K562 (cell line): ENCODE results near the gene PPM1H. TPM values are rescaled to one million over a fixed set of nuclear protein-coding genes. Genes with fewer than 3 reads are reported as not detected.

Experiments
- ATAC-seq: fragments of 200-7000 bp; cut with Tn5 transposase; 3 replicates; pipeline ENCODE4 v1.9.1; 2020; ENCODE audit warnings: moderate library complexity
- BruUV-seq: library from RNA; stranded (reverse); fragments of 400-500 nt; replicated peaks from 2 replicates; lab custom pipeline; 2021; lab: Mats Ljungman, UMichigan
- CTCF ChIA-PET: fragments of 300-600 bp; formaldehyde crosslinking; extraction: SDS; loops from one replicate; lab custom pipeline; 2021; ENCODE audit warnings: low intra/inter-chr PET ratio; lab: Yijun Ruan, JAX
- POLR2A ChIA-PET: fragments of 300-600, 350-650 bp; sonication (Branson Sonifier 250); formaldehyde crosslinking; extraction: SDS; loops from one replicate; lab custom pipeline; 2021; ENCODE audit warnings: antibody characterized with exemption, inconsistent platforms; lab: Yijun Ruan, JAX
- DNase-seq, 4 experiments: peaks; one replicate each; pipeline versions ENCODE4 v3.0.0 to v3.0.0-alpha.2; 2011 to 2018; ENCODE audit warnings: low spot score in 3 of 4, mixed read lengths in 3 of 4; ENCODE audit errors: extremely low read depth in 1 of 4
- FAIRE-seq: peaks from 2 replicates; lab custom pipeline; 2011; peaks lifted over from hg19 to GRCh38; lab: Jason Lieb, UNC
- H2AFZ ChIP-seq: 2 replicates; pipeline ENCODE4 v1.6.0; 2011; ENCODE audit warnings: low read depth, low read length, control low read depth, inconsistent platforms
- H3K27ac ChIP-seq: fragments of 200-600 bp; 3 replicates; pipeline ENCODE4 v1.8.0; 2011; ENCODE audit warnings: low read depth, mild to moderate bottlenecking, control low read depth, inconsistent platforms, low read length, moderate library complexity, mixed read lengths; ENCODE audit errors: extremely low read depth
- H3K27me3 ChIP-seq, 2 experiments: fragments of 300-600 bp in 1 of 2; 2 replicates in 1 of 2; 3 replicates in 1 of 2; pipeline versions ENCODE4 v1.6.0 to v1.8.0; 2011; ENCODE audit warnings: inconsistent platforms in 2 of 2, low read length in 2 of 2, mild to moderate bottlenecking in 1 of 2, mixed read lengths in 1 of 2, moderate library complexity in 1 of 2; ENCODE audit not compliant: control insufficient read depth in 2 of 2, insufficient read depth in 2 of 2
- H3K36me3 ChIP-seq: fragments of 300-600 bp; 3 replicates; pipeline ENCODE4 v1.8.0; 2011; ENCODE audit warnings: mild to moderate bottlenecking, low read length, inconsistent platforms; ENCODE audit not compliant: control insufficient read depth, insufficient read depth
- H3K4me1 ChIP-seq, 2 experiments: fragments of 200-600 bp in 1 of 2; replicated peaks in 1 of 2; 2 replicates in 1 of 2; 3 replicates in 1 of 2; pipeline versions ENCODE4 v1.5.1 to v1.8.0; 2011; ENCODE audit warnings: inconsistent platforms in 2 of 2, low read length in 2 of 2, mild to moderate bottlenecking in 1 of 2, mixed read lengths in 1 of 2, moderate library complexity in 1 of 2; ENCODE audit not compliant: control insufficient read depth in 2 of 2, insufficient read depth in 2 of 2
- H3K4me2 ChIP-seq: 2 replicates; pipeline ENCODE4 v1.6.1; 2011; ENCODE audit warnings: low read length, control low read depth, inconsistent platforms, mixed read lengths; ENCODE audit not compliant: insufficient read depth
- H3K4me3 ChIP-seq: fragments of 200-600 bp; sonication (generic), shearing (Covaris generic); 2 replicates; pipeline ENCODE4 v1.5.1; 2016; ENCODE audit warnings: control low read depth, inconsistent platforms
- H3K79me2 ChIP-seq: fragments of 200-600 bp; 3 replicates; pipeline ENCODE4 v1.8.0; 2011; ENCODE audit warnings: low read length, inconsistent platforms; ENCODE audit not compliant: control insufficient read depth, insufficient read depth
- H3K9ac ChIP-seq, 2 experiments: 2 replicates each; pipeline versions ENCODE4 v1.6.0 to v1.6.1; 2011; ENCODE audit warnings: low read depth in 2 of 2, low read length in 2 of 2, control low read depth in 1 of 2, inconsistent platforms in 1 of 2, mild to moderate bottlenecking in 1 of 2, mixed read lengths in 1 of 2; ENCODE audit not compliant: insufficient read depth in 1 of 2
- H3K9me1 ChIP-seq: one replicate; pipeline ENCODE4 v1.6.0; 2011; ENCODE audit warnings: inconsistent platforms, mild to moderate bottlenecking, low read length, moderate library complexity; ENCODE audit not compliant: control insufficient read depth, insufficient read depth
- H3K9me3 ChIP-seq: replicated peaks from 2 replicates; pipeline ENCODE4 v1.5.1; 2011; ENCODE audit warnings: low read depth, low read length, inconsistent platforms; ENCODE audit not compliant: control insufficient read depth, insufficient read depth
- H4K20me1 ChIP-seq: replicated peaks from 2 replicates; pipeline ENCODE4 v1.6.1; 2011; ENCODE audit warnings: low read length, inconsistent platforms, mixed read lengths; ENCODE audit not compliant: control insufficient read depth, insufficient read depth
- BCOR ChIP-seq: fragments of 450-650 bp; IDR thresholded peaks from 2 replicates; pipeline ENCODE4 v1.6.1; 2016
- CCAR2 ChIP-seq: fragments of 200-400 bp; formaldehyde crosslinking; IDR thresholded peaks from 2 replicates; pipeline ENCODE4 v1.6.1; 2017; ENCODE audit warnings: mild to moderate bottlenecking, low read depth, low read length
- ETV1 ChIP-seq: fragments of 450-650 bp; conservative IDR thresholded peaks from 2 replicates; pipeline ENCODE4 v1.6.1; 2016; ENCODE audit warnings: missing genetic modification characterization, control low read depth, low read depth, missing compliant biosample characterization
- HCFC1 ChIP-seq: IDR thresholded peaks from 2 replicates; pipeline ENCODE4 v1.6.1; 2012; ENCODE audit warnings: low read depth, low read length, improper control_type of control experiment
- JUN ChIP-seq, 2 experiments: sonication (generic) in 1 of 2; formaldehyde crosslinking in 1 of 2; IDR thresholded peaks; 2 replicates each; pipeline versions ENCODE4 v1.6.1 to v1.8.0; 2012 to 2022; ENCODE audit warnings: borderline replicate concordance in 2 of 2, mild to moderate bottlenecking in 2 of 2, improper control_type of control experiment in 1 of 2, low read depth in 1 of 2, low read length in 1 of 2, missing genetic modification reagents in 1 of 2
- KDM2B ChIP-seq: fragments of 250-450 bp; sonication (Bioruptor Pico); IDR thresholded peaks from 2 replicates; pipeline ENCODE4 v1.8.0; 2021; ENCODE audit warnings: mild to moderate bottlenecking, moderate library complexity
- MAFG ChIP-seq: fragments of 450-650 bp; conservative IDR thresholded peaks from 2 replicates; pipeline ENCODE4 v1.6.1; 2016; ENCODE audit warnings: missing genetic modification characterization, missing compliant biosample characterization
- RHOXF2B ChIP-seq: fragments of 250-450 bp; sonication (Bioruptor Pico); conservative IDR thresholded peaks from 2 replicates; pipeline ENCODE4 v1.5.1; 2021
- ZKSCAN8 ChIP-seq: fragments of 200-800 bp; sonication (Bioruptor generic); IDR thresholded peaks from 2 replicates; pipeline ENCODE4 v1.6.1; 2016; ENCODE audit warnings: missing genetic modification characterization, missing compliant biosample characterization
- ZNF316 ChIP-seq: fragments of 450-650 bp; IDR thresholded peaks from 2 replicates; pipeline ENCODE4 v1.6.1; 2016
- WGBS: fragments of 100-300 bp; shearing (Covaris generic); methylation state at CpG from one replicate; pipeline ENCODE4 v1.1.6; 2016; ENCODE audit warnings: low coverage, mixed read lengths; ENCODE audit not compliant: insufficient coverage; ENCODE audit errors: missing lambda C conversion rate; 5-methylcytosine and 5-hydroxymethylcytosine counted together
- in situ Hi-C: fragments of 300-500 bp; cut with MboI; formaldehyde crosslinking; loops from 4 replicates; pipeline ENCODE4 v1.15.0; 2018; ENCODE audit warnings: inconsistent platforms, mixed read lengths
- intact Hi-C: fragments of 100-400 bp; cut with micrococcal nuclease; formaldehyde crosslinking; loops from 2 replicates; pipeline ENCODE4 v1.14.2; 2022
- polyA plus RNA-seq, 8 experiments: library from polyadenylated mRNA; depleted of rRNA in 4 of 8; stranded (reverse) in 5 of 8; unstranded in 3 of 8; fragments of >200 nt; fragmentation: Nextera tagmentation in 2 of 8; fragmentation: Illumina TruSeq in 1 of 8; extraction: Ambion mirVana in 2 of 8; extraction: Trizol in 1 of 8; gene quantifications; 2 replicates each; pipeline versions ENCODE4 v1.2.1 to v1.2.3, GENCODE V29; 2011 to 2014; ENCODE audit warnings: inconsistent platforms in 1 of 8, missing spikeins in 1 of 8
- total RNA-seq, 7 experiments: library from RNA; depleted of rRNA in 6 of 7; stranded (reverse); fragments of >200 nt in 6 of 7; fragmentation: Illumina TruSeq in 2 of 7; extraction: Trizol in 2 of 7; gene quantifications; 2 replicates each; pipeline versions ENCODE4 v1.2.1 to v1.2.3, GENCODE V29; 2011 to 2021; ENCODE audit warnings: low replicate concordance in 1 of 7
- TF ChIP-seq, protein P1 (sequence below), 2 experiments: IDR thresholded peaks; 2 replicates each; pipeline ENCODE4 v1.6.1; 2012; ENCODE audit warnings: improper control_type of control experiment in 2 of 2, low read depth in 2 of 2, low read length in 2 of 2, borderline replicate concordance in 1 of 2

The PPM1H gene
- total and polyA plus RNA-seq, 9 of the 15 experiments (the other 6 are each of a cell fraction or from before 2014, with no cell fraction given): 5.3 to 29.3 (median 11.3) TPM

GRCh38 chr12:62653304-62653703 lies 281.6 kb downstream of the PPM1H start (continued):
- TF ChIP-seq, protein P1, sequence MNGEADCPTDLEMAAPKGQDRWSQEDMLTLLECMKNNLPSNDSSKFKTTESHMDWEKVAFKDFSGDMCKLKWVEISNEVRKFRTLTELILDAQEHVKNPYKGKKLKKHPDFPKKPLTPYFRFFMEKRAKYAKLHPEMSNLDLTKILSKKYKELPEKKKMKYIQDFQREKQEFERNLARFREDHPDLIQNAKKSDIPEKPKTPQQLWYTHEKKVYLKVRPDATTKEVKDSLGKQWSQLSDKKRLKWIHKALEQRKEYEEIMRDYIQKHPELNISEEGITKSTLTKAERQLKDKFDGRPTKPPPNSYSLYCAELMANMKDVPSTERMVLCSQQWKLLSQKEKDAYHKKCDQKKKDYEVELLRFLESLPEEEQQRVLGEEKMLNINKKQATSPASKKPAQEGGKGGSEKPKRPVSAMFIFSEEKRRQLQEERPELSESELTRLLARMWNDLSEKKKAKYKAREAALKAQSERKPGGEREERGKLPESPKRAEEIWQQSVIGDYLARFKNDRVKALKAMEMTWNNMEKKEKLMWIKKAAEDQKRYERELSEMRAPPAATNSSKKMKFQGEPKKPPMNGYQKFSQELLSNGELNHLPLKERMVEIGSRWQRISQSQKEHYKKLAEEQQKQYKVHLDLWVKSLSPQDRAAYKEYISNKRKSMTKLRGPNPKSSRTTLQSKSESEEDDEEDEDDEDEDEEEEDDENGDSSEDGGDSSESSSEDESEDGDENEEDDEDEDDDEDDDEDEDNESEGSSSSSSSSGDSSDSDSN (IDR thresholded peaks at IDR 0.05; ENCODE audit: borderline replicate concordance in 1 of 2, low read depth in 2 of 2, low read length in 2 of 2): no peak
- TF ChIP-seq HCFC1: no peak
- no peak for TF ChIP-seq BCOR
- TF ChIP-seq ETV1 (tag): no peak
- TF ChIP-seq JUN (IDR thresholded peaks at IDR 0.05; ENCODE audit: borderline replicate concordance, low read depth, low read length): no peak
- no peak for TF ChIP-seq JUN (CRISPR knock-in tag; IDR thresholded peaks at IDR 0.05; ENCODE audit: borderline replicate concordance)
- no peak for TF ChIP-seq ZKSCAN8 (CRISPR knock-in tag)
- TF ChIP-seq KDM2B (CRISPR knock-in tag): no peak
- no peak for TF ChIP-seq RHOXF2B (CRISPR knock-in tag)
- TF ChIP-seq CCAR2: no peak

- no peak for ATAC-seq
- DNase-seq: no peak
- BruUV-seq: no TSS peak
- no peaks in the 10 kb centered on the region for H3K79me2 ChIP-seq
- H3K4me2 ChIP-seq: no peak overlapping the region
- WGBS: 71% methylated on average over 2 of the region's 2 CpGs
- POLR2A ChIA-PET: interaction anchor here (0.7 kb wide), 1 partner anchor 9 kb away, joined by 3 read pairs; no protein-coding TSS in a partner anchor
- H3K9ac ChIP-seq: no peak overlapping the region
- no peak overlapping the region for H3K4me3 ChIP-seq
- in situ Hi-C loops (no loop called here), intact Hi-C loops (no loop called here)
- H3K9me1 ChIP-seq: no peaks in the 10 kb centered on the region
- no peak overlapping the region for H3K27ac ChIP-seq
- H2AFZ ChIP-seq: no peak overlapping the region
- H4K20me1 ChIP-seq: no peaks in the 10 kb centered on the region
- TF ChIP-seq MAFG (tag): no peak
- TF ChIP-seq ZNF316: peak; percentile 15; the same call in 1 of the 2 replicates
- H3K27me3 ChIP-seq: no peaks in the 10 kb centered on the region
- H3K9me3 ChIP-seq: no peaks in the 10 kb centered on the region
- no peak for FAIRE-seq
- CTCF ChIA-PET: no interaction called here
- no peaks in the 10 kb centered on the region; a peak in 1 of 5 replicates for H3K4me1 ChIP-seq
- H3K36me3 ChIP-seq: no peaks in the 10 kb centered on the region; the same call in 2 of the 3 replicates
Measured at GRCh38 chr12:62651138-62651537, 283.8 kb downstream of the PPM1H start.
